Natural killer cell (primary cell): ENCODE data around the gene C2orf81. TPM values are rescaled to one million over a fixed set of nuclear protein-coding genes. Genes with fewer than 3 reads are reported as not detected.

Source experiments
- ATAC-seq, 3 donors: fragments of 150-1000 bp in 2 of 3; fragments of 200-7000 bp in 1 of 3; cut with Tn5 transposase; 1 replicate in 1 of 3; 2 replicates in 2 of 3; pipeline ENCODE4 v1.10.0; 2021; ENCODE audit warnings: mild to moderate bottlenecking in 2 of 3, moderate library complexity in 2 of 3
- DNase-seq, 2 donors: peaks; one replicate each; pipeline versions ENCODE4 v3.0.0 to v3.0.0-alpha.2; 2013 to 2021; ENCODE audit warnings: mixed read lengths in 1 of 2
- H3K27ac ChIP-seq: one replicate; pipeline ENCODE4 v1.5.1; 2013; ENCODE audit warnings: mild to moderate bottlenecking, low read length
- H3K27me3 ChIP-seq: one replicate; pipeline ENCODE4 v1.6.1; 2013; ENCODE audit warnings: low read length; ENCODE audit not compliant: control insufficient read depth, insufficient read depth
- H3K36me3 ChIP-seq: one replicate; pipeline ENCODE4 v1.6.1; 2013; ENCODE audit warnings: low read length; ENCODE audit not compliant: control insufficient read depth, insufficient read depth
- H3K4me1 ChIP-seq: one replicate; pipeline ENCODE4 v1.6.1; 2013; ENCODE audit warnings: low read length; ENCODE audit not compliant: control insufficient read depth, insufficient read depth
- H3K4me3 ChIP-seq: one replicate; pipeline ENCODE4 v1.5.1; 2013; ENCODE audit warnings: low read length
- H3K9me3 ChIP-seq: one replicate; pipeline ENCODE4 v1.6.1; 2013; ENCODE audit warnings: low read length; ENCODE audit not compliant: control insufficient read depth, insufficient read depth
- H3K27ac Mint-ChIP-seq, 2 donors: one replicate each; pipeline ENCODE4 v1.8.0; 2022; ENCODE audit warnings: mild to moderate bottlenecking in 2 of 2, mixed read lengths in 2 of 2, moderate library complexity in 1 of 2
- H3K27me3 Mint-ChIP-seq, 2 donors: one replicate each; pipeline ENCODE4 v1.8.0; 2022; ENCODE audit warnings: low read depth in 2 of 2, mixed read lengths in 2 of 2
- H3K36me3 Mint-ChIP-seq: one replicate; pipeline ENCODE4 v1.8.0; 2022; ENCODE audit warnings: mixed read lengths
- H3K4me1 Mint-ChIP-seq, 2 donors: one replicate each; pipeline ENCODE4 v1.8.0; 2022; ENCODE audit warnings: mixed read lengths in 2 of 2
- H3K4me3 Mint-ChIP-seq: one replicate; pipeline ENCODE4 v1.8.0; 2022; ENCODE audit warnings: mild to moderate bottlenecking, moderate library complexity, mixed read lengths
- H3K9me3 Mint-ChIP-seq, 2 donors: one replicate each; pipeline ENCODE4 v1.8.0; 2022; ENCODE audit warnings: mixed read lengths in 2 of 2
- CTCF ChIP-seq: fragments of 200-600 bp; IDR thresholded peaks from one replicate; pipeline ENCODE4 v1.8.0; 2022; ENCODE audit warnings: antibody characterized with exemption
- WGBS: methylation state at CpG from one replicate; pipeline ENCODE4 v1.1.7; 2013; ENCODE audit warnings: missing lambda C conversion rate; ENCODE audit not compliant: insufficient coverage; 5-methylcytosine and 5-hydroxymethylcytosine counted together
- intact Hi-C: fragments of 100-400 bp; cut with micrococcal nuclease; formaldehyde crosslinking; loops from one replicate; pipeline ENCODE4 v1.14.2; 2022
- total RNA-seq, 4 donors: library from RNA; stranded (reverse); fragments of 120-200 nt in 1 of 4; gene quantifications; one replicate each; pipeline versions ENCODE4 v1.2.3 to v1.2.4, GENCODE V29; 2013 to 2022

Gene C2orf81
- total RNA-seq, 3 donors from 2014 or later (not counting 1 experiment from before 2014, with no cell fraction given) = 1.7 to 3.2 (median 1.7) TPM

GRCh38 chr2:74391580-74392448 is 29.6 kb downstream of the C2orf81 start:
- no peaks in the 10 kb centered on the region for H3K36me3 Mint-ChIP-seq
- peak overlapping the region; percentile 92 to 93 for H3K27ac Mint-ChIP-seq
- 2% methylated on average over 57 of the region's 62 CpGs for WGBS
- H3K36me3 ChIP-seq = no peaks in the 10 kb centered on the region
- peaks cover 5 to 6% of the 10 kb centered on the region in 2 donors for H3K4me1 Mint-ChIP-seq
- peaks cover 0 to 6% of the 10 kb centered on the region in 2 donors for H3K27me3 Mint-ChIP-seq
- TF ChIP-seq CTCF = peak; percentile 94
- H3K9me3 ChIP-seq = no peaks in the 10 kb centered on the region
- DNase-seq = peak; percentile 96 to 98
- peaks cover 11% of the 10 kb centered on the region for H3K4me1 ChIP-seq
- H3K27ac ChIP-seq = peak overlapping the region; percentile 96
- peak overlapping the region; percentile 94 for H3K4me3 Mint-ChIP-seq
- peak overlapping the region; percentile 66 for H3K4me3 ChIP-seq
- intact Hi-C loops = loop anchor here (1.0 to 5.0 kb wide), 3 partner anchors 29 to 141 kb away; partner anchors contain the start of genes C2orf81 and WDR54
- no peaks in the 10 kb centered on the region for H3K27me3 ChIP-seq
- H3K9me3 Mint-ChIP-seq = no peaks in the 10 kb centered on the region
- peak; percentile 93 to 96 (median 94) for ATAC-seq

- no peak for DNase-seq
- Histone ChIP-seq H3K9me3 (no peaks in the 10 kb centered on the region), H3K4me1 (peaks cover 11% of the 10 kb centered on the region), H3K36me3 (no peaks in the 10 kb centered on the region), H3K27me3 (no peaks in the 10 kb centered on the region), H3K27ac (peak overlapping the region; percentile 96), H3K4me3 (peak overlapping the region; percentile 66)
- no peak for TF ChIP-seq CTCF
- H3K4me1 Mint-ChIP-seq = peaks cover 5 to 6% of the 10 kb centered on the region in 2 donors
- no peaks in the 10 kb centered on the region for H3K9me3 Mint-ChIP-seq
- no peaks in the 10 kb centered on the region for H3K36me3 Mint-ChIP-seq
- intact Hi-C loops = loop anchor here (5.0 kb wide), 1 partner anchor 61 kb away; no protein-coding TSS in a partner anchor
- WGBS = 0% methylated on average over 11 of the region's 11 CpGs
- ATAC-seq = peak in 1 of 3 donors; percentile 24
- peak overlapping the region; percentile 94 for H3K4me3 Mint-ChIP-seq
- H3K27ac Mint-ChIP-seq = peak overlapping the region; percentile 92 to 93
- H3K27me3 Mint-ChIP-seq = peaks cover 0 to 6% of the 10 kb centered on the region in 2 donors
These were observed 30.2 kb downstream of the C2orf81 start for GRCh38 chr2:74391209-74391579.

- Histone ChIP-seq H3K27me3 (no peaks in the 10 kb centered on the region), H3K36me3 (peaks cover under 1% of the 10 kb centered on the region), H3K27ac (no peak overlapping the region), H3K4me1 (peaks cover 11% of the 10 kb centered on the region), H3K9me3 (no peaks in the 10 kb centered on the region), H3K4me3 (no peak overlapping the region)
- ATAC-seq = no peak
- no peak for TF ChIP-seq CTCF
- peak overlapping the region; percentile 94 for H3K4me3 Mint-ChIP-seq
- H3K4me1 Mint-ChIP-seq = peaks cover 5 to 6% of the 10 kb centered on the region in 2 donors
- H3K9me3 Mint-ChIP-seq = no peaks in the 10 kb centered on the region
- H3K36me3 Mint-ChIP-seq = no peaks in the 10 kb centered on the region
- peaks cover 0 to 6% of the 10 kb centered on the region in 2 donors for H3K27me3 Mint-ChIP-seq
- 81% methylated on average over 5 of the region's 5 CpGs for WGBS
- DNase-seq = no peak
- intact Hi-C loops = loop anchor here (5.0 kb wide), 1 partner anchor 62 kb away; no protein-coding TSS in a partner anchor
- H3K27ac Mint-ChIP-seq = no peak overlapping the region
These were observed 30.8 kb downstream of the C2orf81 start for GRCh38 chr2:74390606-74391005.
